ENCODE results near the gene ATP6V1G1.

ATP6V1G1 gene

DNA sequence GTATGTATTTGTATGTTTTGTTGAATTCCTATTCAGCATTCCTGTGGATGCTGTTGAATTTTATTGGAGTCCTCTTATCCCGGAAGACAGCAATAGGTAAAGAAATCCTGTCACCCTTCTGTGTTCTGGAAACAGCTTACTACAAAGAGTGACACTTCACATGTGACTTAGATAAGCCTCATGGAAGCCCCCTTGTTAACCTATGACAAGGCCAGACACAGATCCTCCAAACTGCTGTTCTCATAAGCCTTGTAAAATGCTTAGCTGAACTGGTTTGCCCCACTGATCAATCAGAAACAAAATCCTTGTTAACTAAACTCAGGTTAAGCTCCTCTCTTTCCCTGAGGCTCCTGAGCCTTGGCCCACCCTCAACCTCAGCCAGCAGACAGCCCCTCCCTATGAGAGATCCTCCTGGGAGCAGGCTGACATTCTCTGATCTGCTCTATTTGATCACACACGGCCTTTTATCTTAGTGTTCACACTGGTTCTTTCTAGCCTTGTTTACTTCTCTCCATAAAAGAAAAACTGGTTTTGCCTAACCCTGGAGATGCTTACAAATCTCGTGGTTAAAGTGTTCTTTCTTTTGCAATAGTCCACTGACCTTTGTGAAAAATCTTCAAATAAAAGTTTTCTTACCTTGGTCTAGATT lies 29.4 kb upstream of the ATP6V1G1 start:
- peaks cover 3% of the 10 kb centered on the region for H3K9me3 Mint-ChIP-seq
- no peak overlapping the region for H3K27ac Mint-ChIP-seq
- no peak overlapping the region for H3K4me3 Mint-ChIP-seq
- peaks cover 19% of the 10 kb centered on the region for H3K27me3 Mint-ChIP-seq (ENCODE audit: low read depth)
- H3K36me3 Mint-ChIP-seq (ENCODE audit: low read depth) = no peaks in the 10 kb centered on the region
- TF ChIP-seq, protein P1, sequence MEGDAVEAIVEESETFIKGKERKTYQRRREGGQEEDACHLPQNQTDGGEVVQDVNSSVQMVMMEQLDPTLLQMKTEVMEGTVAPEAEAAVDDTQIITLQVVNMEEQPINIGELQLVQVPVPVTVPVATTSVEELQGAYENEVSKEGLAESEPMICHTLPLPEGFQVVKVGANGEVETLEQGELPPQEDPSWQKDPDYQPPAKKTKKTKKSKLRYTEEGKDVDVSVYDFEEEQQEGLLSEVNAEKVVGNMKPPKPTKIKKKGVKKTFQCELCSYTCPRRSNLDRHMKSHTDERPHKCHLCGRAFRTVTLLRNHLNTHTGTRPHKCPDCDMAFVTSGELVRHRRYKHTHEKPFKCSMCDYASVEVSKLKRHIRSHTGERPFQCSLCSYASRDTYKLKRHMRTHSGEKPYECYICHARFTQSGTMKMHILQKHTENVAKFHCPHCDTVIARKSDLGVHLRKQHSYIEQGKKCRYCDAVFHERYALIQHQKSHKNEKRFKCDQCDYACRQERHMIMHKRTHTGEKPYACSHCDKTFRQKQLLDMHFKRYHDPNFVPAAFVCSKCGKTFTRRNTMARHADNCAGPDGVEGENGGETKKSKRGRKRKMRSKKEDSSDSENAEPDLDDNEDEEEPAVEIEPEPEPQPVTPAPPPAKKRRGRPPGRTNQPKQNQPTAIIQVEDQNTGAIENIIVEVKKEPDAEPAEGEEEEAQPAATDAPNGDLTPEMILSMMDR (IDR thresholded peaks at IDR 0.05; ENCODE audit: unreplicated experiment in 3 of 3) = no peak
- no peaks in the 10 kb centered on the region for H3K4me1 Mint-ChIP-seq

DNA sequence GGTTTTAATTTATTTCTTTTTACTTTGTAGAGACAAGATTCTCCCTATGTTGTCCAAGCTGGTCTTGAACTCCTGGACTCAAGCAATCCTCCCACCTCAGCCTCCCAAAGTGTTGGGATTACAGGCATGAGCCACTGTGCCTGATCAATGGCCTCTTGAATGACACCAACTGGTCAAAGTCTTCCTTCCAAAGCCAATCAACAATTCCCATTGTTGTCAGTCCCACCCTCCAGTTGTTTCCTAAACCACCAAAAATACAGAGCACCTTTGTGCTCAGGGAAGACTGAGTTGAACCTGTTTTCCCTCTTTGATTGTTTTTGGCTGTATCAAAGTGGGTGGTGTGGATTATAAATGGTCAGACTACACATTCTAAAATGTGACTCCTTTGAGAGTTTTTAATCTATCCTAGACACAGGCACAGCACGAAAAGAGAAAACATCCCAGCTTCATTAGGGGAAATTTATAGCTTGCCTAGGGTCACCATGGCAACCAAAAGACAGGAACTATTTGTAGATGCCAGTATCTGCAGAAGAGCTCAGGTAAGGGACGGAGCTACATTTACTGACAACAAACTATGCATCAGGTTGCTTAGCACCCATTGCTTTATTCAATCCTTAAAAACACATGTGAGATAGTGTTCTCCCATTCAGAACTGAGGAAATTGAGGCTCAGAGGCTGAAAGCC lies 27.6 kb upstream of the ATP6V1G1 start:
- H3K36me3 Mint-ChIP-seq (ENCODE audit: low read depth) = no peaks in the 10 kb centered on the region
- peaks cover 16% of the 10 kb centered on the region for H3K27me3 Mint-ChIP-seq (ENCODE audit: low read depth)
- no peaks in the 10 kb centered on the region for H3K4me1 Mint-ChIP-seq
- peaks cover 3% of the 10 kb centered on the region for H3K9me3 Mint-ChIP-seq
- H3K4me3 Mint-ChIP-seq = no peak overlapping the region
- TF ChIP-seq, protein P1 (IDR thresholded peaks at IDR 0.05; ENCODE audit: unreplicated experiment in 3 of 3) = no peak
- H3K27ac Mint-ChIP-seq = no peak overlapping the region

DNA sequence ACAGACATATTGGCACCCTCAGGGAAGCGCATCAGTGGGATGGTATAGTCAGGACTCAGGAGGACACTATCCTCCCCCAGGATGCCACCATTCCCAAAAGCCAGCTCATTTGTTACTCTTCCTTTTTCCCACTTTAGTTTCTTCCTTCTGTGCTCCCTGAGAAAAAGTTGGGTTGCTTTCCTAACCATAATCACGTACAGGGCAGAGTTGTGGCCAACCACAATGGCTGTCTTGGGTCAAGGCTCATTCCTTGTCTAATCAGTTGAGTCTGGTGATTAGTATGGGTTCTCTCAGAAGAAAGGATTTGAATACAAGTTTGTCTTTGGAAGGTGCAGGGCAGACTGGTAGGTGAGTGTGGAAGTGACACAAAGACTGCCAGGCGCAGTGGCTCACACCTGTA lies 26.6 kb upstream of the ATP6V1G1 start:
- TF ChIP-seq, protein P1 (IDR thresholded peaks at IDR 0.05; ENCODE audit: unreplicated experiment in 3 of 3) = no peak
- peaks cover 3% of the 10 kb centered on the region for H3K9me3 Mint-ChIP-seq
- no peak overlapping the region for H3K4me3 Mint-ChIP-seq
- no peaks in the 10 kb centered on the region for H3K4me1 Mint-ChIP-seq
- H3K27me3 Mint-ChIP-seq (ENCODE audit: low read depth) = peaks cover 14% of the 10 kb centered on the region
- no peaks in the 10 kb centered on the region for H3K36me3 Mint-ChIP-seq (ENCODE audit: low read depth)
- H3K27ac Mint-ChIP-seq = no peak overlapping the region

DNA sequence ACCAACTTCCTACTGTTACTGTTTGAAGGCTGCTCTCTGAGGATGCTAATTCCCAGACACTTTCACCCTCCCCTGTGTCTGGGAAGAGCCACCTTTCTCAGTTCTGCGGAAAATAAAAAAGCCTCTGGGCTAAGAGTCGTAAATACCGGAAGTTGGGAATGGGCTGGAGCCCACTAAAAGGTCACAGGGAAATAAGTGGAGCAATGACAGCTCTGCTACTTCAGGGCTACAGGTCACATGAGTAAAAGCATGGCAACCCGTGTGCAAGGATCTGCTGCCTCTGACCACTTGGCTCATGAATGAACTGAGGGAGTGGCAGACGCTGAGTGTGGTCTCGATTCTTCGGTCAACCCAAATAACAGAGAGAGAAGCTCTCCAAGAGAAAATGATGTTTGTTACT lies 25.8 kb upstream of the ATP6V1G1 start:
- peaks cover under 1% of the 10 kb centered on the region for H3K9me3 Mint-ChIP-seq
- no peaks in the 10 kb centered on the region for H3K4me1 Mint-ChIP-seq
- H3K27ac Mint-ChIP-seq = no peak overlapping the region
- TF ChIP-seq, protein P1 (IDR thresholded peaks at IDR 0.05; ENCODE audit: unreplicated experiment in 3 of 3) = no peak
- H3K4me3 Mint-ChIP-seq = no peak overlapping the region
- no peaks in the 10 kb centered on the region for H3K36me3 Mint-ChIP-seq (ENCODE audit: low read depth)
- H3K27me3 Mint-ChIP-seq (ENCODE audit: low read depth) = peaks cover 14% of the 10 kb centered on the region

DNA sequence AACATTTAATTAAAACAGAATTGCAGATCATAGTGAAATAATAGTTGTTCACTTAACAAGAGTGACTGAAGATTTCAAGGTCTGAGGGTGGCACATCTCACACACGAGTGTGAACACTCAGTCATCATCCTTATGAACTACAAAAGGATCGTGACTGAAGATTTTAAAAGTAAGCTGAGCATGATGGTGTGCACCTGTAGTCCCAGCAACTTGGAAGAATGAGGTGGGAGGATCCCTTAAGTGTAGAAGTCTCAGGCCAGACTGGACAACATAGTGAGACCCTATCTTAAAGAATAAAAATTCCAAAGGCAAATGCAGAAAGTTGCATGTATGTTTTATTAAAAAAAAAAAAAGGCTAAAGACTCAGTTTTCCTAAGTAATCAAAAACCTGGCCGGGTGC lies 22.4 kb upstream of the ATP6V1G1 start:
- Mint-ChIP-seq H3K9me3 (no peaks in the 10 kb centered on the region), H3K36me3 (ENCODE audit: low read depth) (no peaks in the 10 kb centered on the region), H3K4me3 (no peak overlapping the region), H3K4me1 (no peaks in the 10 kb centered on the region), H3K27ac (no peak overlapping the region), H3K27me3 (ENCODE audit: low read depth) (peaks cover 11% of the 10 kb centered on the region)
- TF ChIP-seq, protein P1 (IDR thresholded peaks at IDR 0.05; ENCODE audit: unreplicated experiment in 3 of 3) = no peak

DNA sequence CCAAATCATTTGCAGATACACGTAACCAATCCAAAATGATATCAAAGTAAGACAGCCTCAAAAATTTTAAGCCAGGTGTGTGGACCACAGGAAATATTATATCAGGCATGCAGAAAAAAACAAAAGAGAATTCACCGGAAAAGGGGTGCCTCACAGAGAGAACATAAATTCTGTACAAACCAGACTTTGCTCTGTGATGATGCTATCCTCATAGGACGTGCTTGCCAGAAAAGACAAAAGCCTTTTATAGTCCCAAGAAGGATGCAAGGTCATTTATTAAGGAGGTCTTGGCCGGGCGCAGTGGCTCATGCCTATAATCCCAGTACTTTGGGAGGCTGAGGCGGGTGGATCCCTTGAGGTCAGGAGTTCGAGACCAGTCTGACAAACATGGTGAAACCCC lies 16.8 kb upstream of the ATP6V1G1 start:
- H3K27ac Mint-ChIP-seq = no peak overlapping the region
- peaks cover 9% of the 10 kb centered on the region for H3K27me3 Mint-ChIP-seq (ENCODE audit: low read depth)
- H3K9me3 Mint-ChIP-seq = no peaks in the 10 kb centered on the region
- TF ChIP-seq, protein P1 (IDR thresholded peaks at IDR 0.05; ENCODE audit: unreplicated experiment in 3 of 3) = no peak
- H3K36me3 Mint-ChIP-seq (ENCODE audit: low read depth) = no peaks in the 10 kb centered on the region
- no peaks in the 10 kb centered on the region for H3K4me1 Mint-ChIP-seq
- no peak overlapping the region for H3K4me3 Mint-ChIP-seq
